Measurements from ENCODE around the gene NCKAP5. TPM values are rescaled to one million over a fixed set of nuclear protein-coding genes. Genes with fewer than 3 reads are reported as not detected.

Gene NCKAP5
- total and polyA plus RNA-seq, 9 donors = 0.80 to 2.7 (median 2.2) TPM

DNA sequence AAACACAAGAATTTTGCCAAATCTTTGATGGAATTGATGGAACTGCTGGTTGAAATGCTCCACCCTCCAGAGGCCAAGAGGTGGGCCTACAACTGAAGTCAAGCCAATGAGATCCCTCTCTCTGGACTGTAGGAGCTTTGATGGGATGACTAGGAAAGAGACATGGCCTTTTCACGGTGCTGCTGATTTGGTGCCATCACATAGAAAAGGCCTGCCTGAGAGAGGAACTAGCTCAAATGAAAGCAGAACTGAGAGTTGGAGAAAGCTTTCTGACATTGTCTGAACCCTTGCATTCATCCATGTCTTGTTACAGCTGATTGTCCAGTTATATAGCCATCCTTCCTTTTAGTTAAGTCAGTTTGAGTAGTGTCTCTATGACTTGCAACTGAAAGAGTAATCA lies 614.5 kb downstream of the NCKAP5 start:
- DNase-seq = no peak
- Histone ChIP-seq H3K27ac (no peak overlapping the region), H3K4me1 (ENCODE audit: insufficient read depth) (peaks cover 2% of the 10 kb centered on the region), H3K9me3 (no peaks in the 10 kb centered on the region), H3K27me3 (no peaks in the 10 kb centered on the region), H3K4me3 (no peak overlapping the region), H3K36me3 (no peaks in the 10 kb centered on the region)
- intact Hi-C loops (cut with DNase I) = no loop called here
- TF ChIP-seq POLR2A (IDR thresholded peaks at IDR 0.05) (no peak), EP300 (IDR thresholded peaks at IDR 0.05) (no peak), CTCF (IDR thresholded peaks at IDR 0.05) (no peak)
- 88 to 100% (median 96%) methylated on average over 1 of the region's 1 CpG for WGBS, 3 donors

DNA sequence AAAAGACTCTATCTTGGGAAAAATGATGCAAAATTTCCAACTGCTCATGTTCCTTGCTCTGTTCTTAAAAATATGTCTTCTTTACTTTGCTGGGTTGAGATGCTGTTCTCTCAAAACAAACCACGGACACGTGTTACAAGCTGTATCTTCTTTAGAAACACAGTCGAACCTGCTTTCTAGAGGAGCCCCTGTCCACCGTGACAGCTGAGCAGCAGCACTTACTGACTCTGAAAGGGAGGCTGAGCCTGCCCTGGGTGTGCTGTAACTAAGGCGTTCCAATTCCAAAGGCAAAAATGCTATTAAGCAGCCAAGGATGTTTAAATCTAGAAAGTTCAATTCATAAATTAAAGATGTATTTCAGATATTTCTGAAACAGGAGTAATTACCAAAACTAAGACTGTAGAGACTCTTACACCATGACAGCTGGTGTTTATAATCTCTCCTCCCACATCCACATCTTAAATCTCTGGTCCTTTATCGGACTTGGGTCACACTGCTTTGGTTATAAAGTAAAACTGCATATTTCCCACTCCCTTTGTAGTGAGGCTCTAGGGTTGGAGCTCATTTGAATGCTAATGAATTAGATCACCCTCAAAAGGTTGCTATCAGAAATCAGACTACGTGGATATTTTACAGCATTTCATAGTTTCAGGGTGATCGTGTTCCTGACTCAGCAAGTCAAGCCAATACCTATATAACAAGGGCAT lies 617.1 kb downstream of the NCKAP5 start:
- H3K9me3 ChIP-seq = no peaks in the 10 kb centered on the region
- no peak for DNase-seq
- intact Hi-C loops (cut with DNase I) = no loop called here
- no peak overlapping the region for H3K27ac ChIP-seq
- H3K27me3 ChIP-seq = no peaks in the 10 kb centered on the region
- WGBS, 3 donors = 10 to 13% (median 12%) methylated on average over 8 of the region's 8 CpGs
- H3K36me3 ChIP-seq = no peaks in the 10 kb centered on the region
- H3K4me3 ChIP-seq = no peak overlapping the region
- H3K4me1 ChIP-seq (ENCODE audit: insufficient read depth) = peaks cover 2% of the 10 kb centered on the region
- TF ChIP-seq POLR2A (IDR thresholded peaks at IDR 0.05) (no peak), EP300 (IDR thresholded peaks at IDR 0.05) (no peak), CTCF (IDR thresholded peaks at IDR 0.05) (no peak)

GRCh38 chr2:132949108-132949507 lies 619.2 kb downstream of the NCKAP5 start:
- Histone ChIP-seq H3K4me1 (ENCODE audit: insufficient read depth) (peaks cover 2% of the 10 kb centered on the region), H3K4me3 (no peak overlapping the region), H3K27ac (no peak overlapping the region), H3K27me3 (no peaks in the 10 kb centered on the region), H3K36me3 (no peaks in the 10 kb centered on the region), H3K9me3 (no peaks in the 10 kb centered on the region)
- WGBS, 3 donors = 87 to 91% (median 91%) methylated on average over 3 of the region's 3 CpGs
- intact Hi-C loops (cut with DNase I) = no loop called here
- no peak for TF ChIP-seq EP300 (IDR thresholded peaks at IDR 0.05)
- no peak for TF ChIP-seq CTCF (IDR thresholded peaks at IDR 0.05)
- no peak for TF ChIP-seq POLR2A (IDR thresholded peaks at IDR 0.05)
- no peak for DNase-seq

GRCh38 chr2:132948211-132948610 lies 620.1 kb downstream of the NCKAP5 start:
- Histone ChIP-seq H3K4me3 (no peak overlapping the region), H3K9me3 (no peaks in the 10 kb centered on the region), H3K27me3 (no peaks in the 10 kb centered on the region), H3K36me3 (no peaks in the 10 kb centered on the region), H3K4me1 (ENCODE audit: insufficient read depth) (peaks cover 2% of the 10 kb centered on the region), H3K27ac (no peak overlapping the region)
- no peak for TF ChIP-seq EP300 (IDR thresholded peaks at IDR 0.05)
- TF ChIP-seq CTCF (IDR thresholded peaks at IDR 0.05) = no peak
- no peak for TF ChIP-seq POLR2A (IDR thresholded peaks at IDR 0.05)
- intact Hi-C loops (cut with DNase I) = no loop called here
- DNase-seq = no peak
- WGBS, 3 donors = 95 to 96% (median 95%) methylated on average over 6 of the region's 6 CpGs

Measured in ovary (tissue), 9 donors.